GM23248 (cell line): ENCODE data around the gene CDS2.

Experiments
- EZH2 ChIP-seq: fragments of 200-600 bp; sonication (generic); IDR thresholded peaks from 2 replicates; pipeline ENCODE4 v1.6.1; 2018; ENCODE audit warnings: antibody characterized with exemption, mild to moderate bottlenecking; ENCODE audit not compliant: insufficient read depth, poor library complexity, severe bottlenecking
- EZH2phosphoT487 ChIP-seq: fragments of 200-600 bp; sonication (generic); IDR thresholded peaks from 2 replicates; pipeline ENCODE4 v1.6.1; 2018; ENCODE audit warnings: antibody characterized with exemption, moderate library complexity, mild to moderate bottlenecking, low read depth; ENCODE audit not compliant: insufficient read depth

GRCh38 chr20:5148581-5148980 is 21.8 kb downstream of the CDS2 start:
- TF ChIP-seq EZH2phosphoT487 (no peak), EZH2 (no peak)
